ENCODE data around the gene OPN1SW.

GRCh38 chr7:128763541-128763940 is 12.1 kb downstream of the OPN1SW start:
- no peak for TF ChIP-seq CTCF (IDR thresholded peaks at IDR 0.05)
- no peak for TF ChIP-seq POLR2A (IDR thresholded peaks at IDR 0.05)
